DMS53 (cell line): ENCODE measurements around the gene SPINDOC.
"Not testable (repeated sequence)": the region's sequence is repeated elsewhere in the genome, so short reads cannot be mapped to it uniquely, and the experiment has no call there.

Experiments
- DNase-seq: peaks from one replicate; lab custom pipeline; 2025; lab: John Stamatoyannopoulos, UW

Gene SPINDOC

GRCh38 chr11:63858628-63859550, 45.6 kb downstream of the SPINDOC start:
- no peak for DNase-seq

- DNase-seq, result peak; percentile 70
Measured at GRCh38 chr11:63862923-63863322, 49.7 kb downstream of the SPINDOC start.

DNA sequence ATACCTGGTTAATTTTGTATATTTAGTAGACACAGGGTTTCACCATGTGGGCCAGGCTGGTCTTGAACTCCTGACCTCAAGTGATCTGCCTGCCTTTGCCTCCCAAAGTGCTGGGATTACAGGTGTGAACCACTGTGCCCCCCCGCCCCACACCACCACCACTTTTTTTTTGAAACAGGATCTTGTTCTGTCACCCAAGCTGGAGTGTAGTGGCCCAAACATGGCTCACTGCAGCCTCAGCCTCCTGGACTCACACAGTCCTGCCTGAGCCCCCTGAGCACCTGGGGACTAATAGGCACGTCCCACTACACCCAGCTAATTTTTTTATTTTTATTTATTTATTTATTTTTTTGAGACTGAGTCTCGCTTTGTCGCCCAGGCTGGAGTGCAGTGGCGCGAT, 50.4 kb downstream of the SPINDOC start:
- DNase-seq, result not testable (repeated sequence)

DNA sequence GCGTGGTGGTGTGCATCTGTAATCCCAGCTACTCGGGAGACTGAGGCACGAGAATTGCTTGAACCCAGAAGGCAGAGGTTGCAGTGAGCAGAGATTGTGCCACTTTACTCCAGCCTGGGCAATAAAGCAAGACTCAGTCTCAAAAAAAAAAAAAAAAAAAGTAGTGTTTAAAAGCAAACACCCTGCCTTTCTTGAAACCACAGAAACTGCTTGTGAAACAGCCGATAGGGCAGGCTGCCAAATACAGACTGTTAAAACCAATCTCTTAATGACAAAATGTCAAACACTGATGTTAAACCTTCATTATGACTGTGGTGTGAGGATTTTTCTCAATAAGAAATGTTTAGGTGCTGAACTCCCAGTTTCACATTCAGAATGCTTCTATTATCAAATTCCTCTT, 53.0 kb downstream of the SPINDOC start:
- DNase-seq, result no peak

GRCh38 chr11:63867511-63867910, 54.3 kb downstream of the SPINDOC start:
- no peak for DNase-seq

GRCh38 chr11:63868399-63869064, 55.3 kb downstream of the SPINDOC start:
- DNase-seq, result no peak

GRCh38 chr11:63869171-63869591, 55.9 kb downstream of the SPINDOC start:
- DNase-seq, result no peak

- no peak for DNase-seq
Measured at GRCh38 chr11:63869683-63870082, 56.4 kb downstream of the SPINDOC start.

DNA sequence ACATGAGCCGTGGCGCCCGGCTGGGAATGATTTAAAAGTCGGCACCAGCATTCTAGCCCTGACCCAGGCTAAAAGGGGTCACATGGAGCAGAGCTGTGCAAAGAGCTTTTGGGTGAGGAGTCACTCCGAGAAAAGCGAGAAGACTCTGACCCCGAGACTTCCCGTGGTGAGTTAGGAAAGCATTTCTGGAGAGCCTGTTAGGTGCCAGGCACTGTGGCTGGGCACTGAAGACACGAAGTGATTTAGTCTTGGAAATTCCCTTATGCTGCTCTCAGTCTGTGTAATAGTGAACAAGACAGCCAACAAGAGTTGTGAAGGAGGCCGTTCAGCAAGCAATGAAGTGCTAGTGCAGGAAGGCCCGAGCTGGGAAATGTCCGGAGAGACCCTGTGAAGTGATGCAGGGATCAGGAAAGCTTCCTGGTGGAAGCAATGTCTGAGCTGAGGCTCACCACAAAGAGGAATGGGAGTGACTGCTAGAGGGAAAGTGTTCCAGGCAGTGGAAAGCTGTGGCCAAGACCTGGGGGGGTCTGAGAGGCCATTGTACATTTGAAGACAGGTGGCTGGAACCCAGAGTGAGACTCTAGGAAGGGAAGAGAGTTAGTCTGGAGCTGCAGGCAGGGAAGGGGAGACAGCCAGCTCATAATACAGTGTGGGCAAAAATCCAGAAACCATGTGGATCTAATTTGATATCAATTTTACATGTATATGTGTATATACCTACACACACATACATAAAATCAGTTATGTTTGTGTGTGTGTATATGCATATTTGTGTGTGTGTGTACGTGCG, 57.3 kb downstream of the SPINDOC start:
- no peak for DNase-seq

DNA sequence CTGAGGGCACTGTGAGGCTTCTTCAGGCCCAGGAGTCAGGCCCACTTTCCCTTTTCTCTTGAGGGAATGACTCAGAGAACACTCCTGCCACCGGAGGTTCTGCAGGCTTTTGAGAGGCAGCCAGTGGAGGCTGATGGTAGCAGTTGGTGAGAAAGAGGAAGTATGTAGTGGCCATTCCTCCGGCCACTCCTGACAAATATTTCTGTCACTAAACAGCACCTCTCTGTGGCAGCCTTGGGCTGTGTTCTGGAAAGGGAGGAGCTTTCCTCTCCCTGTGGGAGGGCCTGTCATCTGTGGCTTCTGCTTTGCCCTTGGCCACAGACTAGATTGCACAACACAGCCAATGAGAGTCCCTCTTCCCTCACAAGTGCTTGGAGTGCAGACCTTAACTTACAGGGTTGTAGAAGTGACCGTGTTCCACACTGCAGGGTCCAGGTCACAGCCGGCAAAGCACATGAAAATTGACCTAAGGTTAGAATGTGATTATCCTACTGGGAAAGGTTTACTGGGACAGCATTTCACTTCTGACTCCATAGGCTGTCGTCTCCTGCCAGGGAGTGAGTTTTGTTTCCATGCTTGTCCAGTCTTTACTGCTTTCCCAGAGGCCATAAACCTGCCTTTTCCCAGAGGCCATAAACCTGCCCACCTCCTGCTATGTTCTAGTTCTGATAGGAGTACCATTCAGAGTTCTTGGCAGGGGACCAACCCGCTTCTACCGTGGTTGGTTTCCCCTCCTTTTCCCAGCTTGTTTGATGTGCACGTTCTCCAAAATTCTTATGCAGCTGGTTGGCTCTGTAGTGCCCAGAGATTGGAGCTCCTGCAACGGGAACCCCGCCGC, 58.9 kb downstream of the SPINDOC start:
- DNase-seq, result peak; percentile 89

DNA sequence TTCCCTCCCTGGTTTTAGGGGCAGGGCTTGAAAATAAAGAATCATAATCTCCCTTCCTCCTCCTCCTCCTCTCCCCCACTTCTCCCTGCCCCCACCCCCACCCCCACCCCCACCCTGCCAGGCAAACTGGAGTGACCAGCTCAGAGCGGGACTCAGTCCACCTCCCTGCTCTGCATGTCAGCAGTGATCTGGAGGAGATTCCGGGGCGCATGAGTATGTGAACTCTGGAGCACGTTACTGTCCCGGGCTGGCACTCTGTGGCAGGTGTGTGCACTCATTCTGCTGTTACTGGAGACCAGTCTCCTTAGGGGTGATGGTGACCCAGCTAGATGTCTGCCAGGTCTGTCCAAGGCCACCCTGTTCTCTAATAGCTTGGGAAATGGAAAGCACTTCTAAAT, 59.5 kb downstream of the SPINDOC start:
- DNase-seq, result no peak

DNA sequence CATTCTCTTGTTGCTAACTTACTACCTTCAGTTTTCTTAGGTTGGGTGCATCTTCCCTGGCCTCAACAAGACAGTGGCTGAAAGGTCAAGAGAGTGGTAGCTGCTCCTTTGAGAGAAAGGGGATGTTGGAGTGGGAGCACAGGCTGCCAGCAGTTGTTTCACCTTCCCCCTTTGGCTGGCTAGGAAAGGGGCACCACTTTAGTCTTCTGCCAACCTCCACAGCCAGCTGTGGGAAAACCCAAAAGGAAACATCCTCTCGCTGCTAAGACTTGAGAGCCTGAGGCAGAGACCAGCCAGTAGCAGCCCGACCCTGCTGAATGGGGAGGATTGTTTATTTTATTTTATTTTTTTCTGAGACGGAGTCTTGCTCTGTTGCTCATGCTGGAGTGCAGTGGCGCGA, 60.1 kb downstream of the SPINDOC start:
- DNase-seq, result no peak

DNA sequence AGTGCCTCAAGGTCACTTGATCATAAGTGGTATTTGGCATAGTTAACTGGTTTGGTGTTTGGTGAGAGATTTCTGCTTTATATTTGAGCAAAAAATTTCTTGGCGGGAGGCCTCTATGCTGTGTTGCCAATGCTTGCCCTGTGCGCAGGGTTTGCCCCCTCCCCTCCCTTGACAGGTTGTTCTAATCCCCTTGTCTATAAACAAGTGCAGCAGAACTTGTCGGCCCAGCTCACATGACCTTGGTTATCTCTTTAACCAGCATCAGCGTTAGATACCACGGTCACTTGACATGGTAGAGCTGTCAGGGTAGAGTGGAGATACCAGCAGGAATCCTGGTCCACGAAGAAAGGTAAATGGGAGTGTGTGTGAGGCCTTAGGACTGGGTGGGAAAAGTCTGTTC, 61.3 kb downstream of the SPINDOC start:
- DNase-seq, result no peak

- no peak for DNase-seq
Measured at GRCh38 chr11:63875506-63876065, 62.3 kb downstream of the SPINDOC start.

- no peak for DNase-seq
Measured at GRCh38 chr11:63876616-63877015, 63.4 kb downstream of the SPINDOC start.
